CD14-positive monocyte (primary cell): Measurements from ENCODE around the gene KIF18A. TPM values are rescaled to one million over a fixed set of nuclear protein-coding genes. Genes with fewer than 3 reads are reported as not detected.

ENCODE experiments used
- DNase-seq, 3 donors: peaks; one replicate each; pipeline ENCODE4 v3.0.0-alpha.2; 2011 to 2022
- H2AFZ ChIP-seq: 2 replicates; pipeline ENCODE4 v1.6.0; 2012; ENCODE audit warnings: mild to moderate bottlenecking, low read depth, low read length, inconsistent platforms; ENCODE audit not compliant: insufficient read depth, poor library complexity, severe bottlenecking
- H3K27ac ChIP-seq, 2 donors: 1 replicate in 1 of 2; 2 replicates in 1 of 2; pipeline ENCODE4 v1.5.1; 2012 to 2013; ENCODE audit warnings: low read length in 2 of 2, control low read depth in 1 of 2, inconsistent platforms in 1 of 2, low read depth in 1 of 2, mild to moderate bottlenecking in 1 of 2
- H3K27me3 ChIP-seq, 2 donors: one replicate each; pipeline versions ENCODE4 v1.6.0 to v1.6.1; 2011 to 2013; ENCODE audit warnings: low read length in 2 of 2; ENCODE audit not compliant: control insufficient read depth in 2 of 2, insufficient read depth in 2 of 2
- H3K36me3 ChIP-seq, 2 donors: replicated peaks in 1 of 2; 1 replicate in 1 of 2; 2 replicates in 1 of 2; pipeline versions ENCODE4 v1.5.1 to v1.6.1; 2012 to 2013; ENCODE audit warnings: low read length in 2 of 2, control low read depth in 1 of 2, inconsistent platforms in 1 of 2, mild to moderate bottlenecking in 1 of 2; ENCODE audit not compliant: insufficient read depth in 2 of 2, control insufficient read depth in 1 of 2
- H3K4me1 ChIP-seq, 2 donors: 1 replicate in 1 of 2; 2 replicates in 1 of 2; pipeline versions ENCODE4 v1.5.1 to v1.6.1; 2012 to 2013; ENCODE audit warnings: low read length in 2 of 2, control low read depth in 1 of 2, inconsistent platforms in 1 of 2, mild to moderate bottlenecking in 1 of 2, moderate library complexity in 1 of 2; ENCODE audit not compliant: insufficient read depth in 2 of 2, control insufficient read depth in 1 of 2
- H3K4me2 ChIP-seq: replicated peaks from 2 replicates; pipeline ENCODE3; 2012; ENCODE audit warnings: low read length, moderate library complexity, mild to moderate bottlenecking; ENCODE audit not compliant: poor library complexity, severe bottlenecking; ENCODE audit errors: extremely low read depth
- H3K4me3 ChIP-seq, 3 experiments: fragments of 200-600 bp in 1 of 3; sonication (generic) in 1 of 3; replicated peaks in 1 of 3; 1 replicate in 2 of 3; 2 replicates in 1 of 3; pipeline ENCODE4 v1.5.1; 2011 to 2013; ENCODE audit warnings: low read length in 3 of 3, mild to moderate bottlenecking in 3 of 3, control low read depth in 2 of 3, low read depth in 2 of 3, inconsistent platforms in 1 of 3, moderate library complexity in 1 of 3
- H3K79me2 ChIP-seq: 2 replicates; pipeline ENCODE4 v1.6.0; 2012; ENCODE audit warnings: mild to moderate bottlenecking, control low read depth, inconsistent platforms, low read length, moderate library complexity; ENCODE audit not compliant: insufficient read depth
- H3K9ac ChIP-seq: 2 replicates; pipeline ENCODE4 v1.6.0; 2017; ENCODE audit warnings: low read length, mild to moderate bottlenecking; ENCODE audit not compliant: insufficient read depth, poor library complexity, severe bottlenecking
- H3K9me3 ChIP-seq, 2 donors: replicated peaks in 1 of 2; 1 replicate in 1 of 2; 2 replicates in 1 of 2; pipeline versions ENCODE4 v1.5.1 to v1.6.1; 2012 to 2013; ENCODE audit warnings: low read length in 2 of 2, control low read depth in 1 of 2; ENCODE audit not compliant: control insufficient read depth in 1 of 2, insufficient read depth in 1 of 2
- H4K20me1 ChIP-seq: 2 replicates; pipeline ENCODE4 v1.6.0; 2012; ENCODE audit warnings: mild to moderate bottlenecking, low read length, control low read depth, moderate library complexity; ENCODE audit not compliant: insufficient read depth
- H3K27ac Mint-ChIP-seq, 7 donors: one replicate each; pipeline ENCODE4 v1.8.0; 2020; ENCODE audit warnings: mild to moderate bottlenecking in 7 of 7, mixed read lengths in 7 of 7, moderate library complexity in 6 of 7, inconsistent platforms in 2 of 7
- H3K27me3 Mint-ChIP-seq, 3 donors: one replicate each; pipeline ENCODE4 v1.8.0; 2021 to 2022; ENCODE audit warnings: low read depth in 3 of 3, mild to moderate bottlenecking in 3 of 3, mixed read lengths in 3 of 3, moderate library complexity in 3 of 3, inconsistent platforms in 1 of 3
- H3K36me3 Mint-ChIP-seq, 2 donors: one replicate each; pipeline ENCODE4 v1.8.0; 2020; ENCODE audit warnings: mixed read lengths in 2 of 2, inconsistent platforms in 1 of 2, mild to moderate bottlenecking in 1 of 2
- H3K4me1 Mint-ChIP-seq: one replicate; pipeline ENCODE4 v1.8.0; 2020; ENCODE audit warnings: mild to moderate bottlenecking, mixed read lengths
- H3K4me3 Mint-ChIP-seq, 2 donors: one replicate each; pipeline ENCODE4 v1.8.0; 2020; ENCODE audit warnings: mild to moderate bottlenecking in 2 of 2, mixed read lengths in 2 of 2, moderate library complexity in 1 of 2
- H3K9me3 Mint-ChIP-seq, 7 donors: one replicate each; pipeline ENCODE4 v1.8.0; 2020 to 2022; ENCODE audit warnings: mixed read lengths in 7 of 7, mild to moderate bottlenecking in 6 of 7, moderate library complexity in 6 of 7, inconsistent platforms in 2 of 7
- WGBS: methylation state at CpG from one replicate; pipeline ENCODE4 v1.1.5; 2013; ENCODE audit warnings: missing lambda C conversion rate; ENCODE audit not compliant: insufficient coverage; 5-methylcytosine and 5-hydroxymethylcytosine counted together
- intact Hi-C, 2 donors: fragments of 100-400 bp; cut with micrococcal nuclease; formaldehyde crosslinking; loops; one replicate each; pipeline versions ENCODE4 v1.15.0 to v1.15.1; 2023
- polyA plus RNA-seq, 3 donors: library from polyadenylated mRNA; depleted of rRNA in 1 of 3; unstranded in 2 of 3; stranded (reverse) in 1 of 3; fragments of 300-500 nt in 2 of 3; fragments of >200 nt in 1 of 3; fragmentation: Illumina TruSeq in 2 of 3; gene quantifications; 1 replicate in 2 of 3; 2 replicates in 1 of 3; pipeline ENCODE4 v1.2.3, GENCODE V29; 2012 to 2021
- TF ChIP-seq, protein P1 (sequence below): fragments of 200-600 bp; IDR thresholded peaks from one replicate; pipeline ENCODE4 v1.8.0; 2022; ENCODE audit warnings: antibody characterized with exemption, mild to moderate bottlenecking

KIF18A gene
- polyA plus RNA-seq, 3 donors, result 0.13 to 0.73 TPM; not detected in 1

DNA sequence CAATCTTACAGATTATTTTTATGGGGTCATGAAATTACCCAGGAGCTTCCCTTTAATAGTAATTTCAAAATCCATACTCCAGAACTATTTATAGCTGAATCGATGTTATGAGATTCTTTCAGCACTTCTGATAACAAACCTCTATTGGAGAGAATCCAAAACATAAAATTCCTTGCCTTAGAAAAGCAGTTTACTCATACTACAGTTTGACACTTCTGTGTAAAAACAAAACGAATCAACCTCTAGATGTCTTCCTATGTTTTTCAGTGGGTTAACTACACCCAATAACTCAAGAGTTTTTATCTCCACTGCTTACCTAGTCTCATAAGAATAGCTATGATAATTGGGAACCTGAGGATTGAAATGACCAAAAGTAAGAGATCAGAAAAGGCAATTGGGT, 35.6 kb downstream of the KIF18A start:
- H3K9me3 ChIP-seq, result no peaks in the 10 kb centered on the region
- H3K27ac Mint-ChIP-seq, result no peak overlapping the region
- no peaks in the 10 kb centered on the region for H3K27me3 ChIP-seq
- no peaks in the 10 kb centered on the region for H3K4me1 ChIP-seq
- no peaks in the 10 kb centered on the region for H3K9me3 Mint-ChIP-seq
- peaks cover 38 to 43% of the 10 kb centered on the region in 2 donors for H3K36me3 Mint-ChIP-seq
- H3K27ac ChIP-seq, result no peak overlapping the region
- no peak for DNase-seq
- H3K36me3 ChIP-seq, result peaks cover 18 to 48% of the 10 kb centered on the region in 2 donors
- H3K9ac ChIP-seq, result no peak overlapping the region
- H3K4me3 ChIP-seq, result no peak overlapping the region
- TF ChIP-seq, protein P1, sequence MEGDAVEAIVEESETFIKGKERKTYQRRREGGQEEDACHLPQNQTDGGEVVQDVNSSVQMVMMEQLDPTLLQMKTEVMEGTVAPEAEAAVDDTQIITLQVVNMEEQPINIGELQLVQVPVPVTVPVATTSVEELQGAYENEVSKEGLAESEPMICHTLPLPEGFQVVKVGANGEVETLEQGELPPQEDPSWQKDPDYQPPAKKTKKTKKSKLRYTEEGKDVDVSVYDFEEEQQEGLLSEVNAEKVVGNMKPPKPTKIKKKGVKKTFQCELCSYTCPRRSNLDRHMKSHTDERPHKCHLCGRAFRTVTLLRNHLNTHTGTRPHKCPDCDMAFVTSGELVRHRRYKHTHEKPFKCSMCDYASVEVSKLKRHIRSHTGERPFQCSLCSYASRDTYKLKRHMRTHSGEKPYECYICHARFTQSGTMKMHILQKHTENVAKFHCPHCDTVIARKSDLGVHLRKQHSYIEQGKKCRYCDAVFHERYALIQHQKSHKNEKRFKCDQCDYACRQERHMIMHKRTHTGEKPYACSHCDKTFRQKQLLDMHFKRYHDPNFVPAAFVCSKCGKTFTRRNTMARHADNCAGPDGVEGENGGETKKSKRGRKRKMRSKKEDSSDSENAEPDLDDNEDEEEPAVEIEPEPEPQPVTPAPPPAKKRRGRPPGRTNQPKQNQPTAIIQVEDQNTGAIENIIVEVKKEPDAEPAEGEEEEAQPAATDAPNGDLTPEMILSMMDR, result no peak
- WGBS, result no CpG with 5 or more reads among the region's 2 CpGs
- H3K4me3 Mint-ChIP-seq, result no peak overlapping the region
- no peak overlapping the region for H3K4me2 ChIP-seq
- H3K27me3 Mint-ChIP-seq, result no peaks in the 10 kb centered on the region
- no peak overlapping the region for H2AFZ ChIP-seq
- intact Hi-C loops, result no loop called here
- no peaks in the 10 kb centered on the region for H3K4me1 Mint-ChIP-seq
- H3K79me2 ChIP-seq, result no peaks in the 10 kb centered on the region
- no peaks in the 10 kb centered on the region for H4K20me1 ChIP-seq

DNA sequence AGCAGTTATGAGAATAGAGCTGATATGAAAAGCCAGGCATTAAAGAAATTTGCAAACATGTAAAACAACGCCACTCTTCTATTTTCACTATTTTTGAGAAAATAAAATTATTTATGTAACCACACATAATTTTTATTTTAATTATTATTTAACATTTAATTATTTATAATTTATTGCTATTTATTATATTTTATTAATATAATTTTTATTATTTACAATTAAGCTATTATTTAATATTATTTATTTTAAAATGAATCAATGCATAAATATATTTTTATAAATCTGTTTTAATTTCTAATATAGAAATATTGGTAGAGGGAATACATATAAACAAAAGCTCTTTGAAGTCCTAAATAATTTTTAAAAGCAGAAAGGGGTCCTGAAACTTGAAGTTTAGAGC, 36.7 kb downstream of the KIF18A start:
- Mint-ChIP-seq H3K36me3 (peaks cover 37 to 39% of the 10 kb centered on the region in 2 donors), H3K9me3 (no peaks in the 10 kb centered on the region), H3K27me3 (no peaks in the 10 kb centered on the region), H3K27ac (no peak overlapping the region), H3K4me1 (no peaks in the 10 kb centered on the region), H3K4me3 (no peak overlapping the region)
- no peaks in the 10 kb centered on the region for H3K27me3 ChIP-seq
- intact Hi-C loops, result no loop called here
- H3K4me2 ChIP-seq, result no peak overlapping the region
- H3K4me1 ChIP-seq, result no peaks in the 10 kb centered on the region
- H3K9me3 ChIP-seq, result no peaks in the 10 kb centered on the region
- no peak overlapping the region for H3K4me3 ChIP-seq
- H2AFZ ChIP-seq, result no peak overlapping the region
- TF ChIP-seq, protein P1, result no peak
- no peaks in the 10 kb centered on the region for H3K79me2 ChIP-seq
- H3K27ac ChIP-seq, result no peak overlapping the region
- H3K36me3 ChIP-seq, result peaks cover 14 to 38% of the 10 kb centered on the region in 2 donors
- no peak for DNase-seq
- WGBS, result no CpG with 5 or more reads among the region's 1 CpG
- H3K9ac ChIP-seq, result no peak overlapping the region
- H4K20me1 ChIP-seq, result no peaks in the 10 kb centered on the region
